Liver (tissue), 9 donors: ENCODE data around the gene LIMD2. TPM values are rescaled to one million over a fixed set of nuclear protein-coding genes. Genes with fewer than 3 reads are reported as not detected.

Source experiments
- DNase-seq: peaks from one replicate; pipeline ENCODE4 v3.0.0-alpha.2; 2017; ENCODE audit warnings: low spot score
- H3K27ac ChIP-seq, 2 donors: one replicate each; pipeline ENCODE4 v1.7.0; 2013; ENCODE audit warnings: inconsistent platforms in 2 of 2, low read length in 2 of 2, control low read depth in 1 of 2, low read depth in 1 of 2, mild to moderate bottlenecking in 1 of 2
- H3K27me3 ChIP-seq, 4 donors: one replicate each; pipeline versions ENCODE4 v1.6.1 to v1.7.0; 2013; ENCODE audit warnings: low read length in 3 of 4, inconsistent platforms in 1 of 4, mild to moderate bottlenecking in 1 of 4, moderate library complexity in 1 of 4; ENCODE audit not compliant: control insufficient read depth in 4 of 4, insufficient read depth in 4 of 4
- H3K36me3 ChIP-seq, 4 donors: one replicate each; pipeline versions ENCODE4 v1.6.1 to v1.7.0; 2013; ENCODE audit warnings: low read length in 3 of 4, mild to moderate bottlenecking in 3 of 4, low read depth in 1 of 4, moderate library complexity in 1 of 4; ENCODE audit not compliant: control insufficient read depth in 4 of 4, insufficient read depth in 3 of 4
- H3K4me1 ChIP-seq, 4 donors: one replicate each; pipeline versions ENCODE4 v1.6.1 to v1.7.0; 2013; ENCODE audit warnings: low read length in 3 of 4, mild to moderate bottlenecking in 3 of 4, moderate library complexity in 1 of 4; ENCODE audit not compliant: control insufficient read depth in 4 of 4, insufficient read depth in 4 of 4
- H3K4me3 ChIP-seq, 3 donors: one replicate each; pipeline versions ENCODE4 v1.6.1 to v1.7.0; 2013; ENCODE audit warnings: low read length in 3 of 3, control low read depth in 1 of 3, low read depth in 1 of 3, mild to moderate bottlenecking in 1 of 3
- H3K9ac ChIP-seq, 2 donors: one replicate each; pipeline ENCODE4 v1.7.0; 2013; ENCODE audit warnings: low read length in 2 of 2, mild to moderate bottlenecking in 2 of 2, moderate library complexity in 2 of 2, control low read depth in 1 of 2, low read depth in 1 of 2
- H3K9me3 ChIP-seq, 4 donors: one replicate each; pipeline versions ENCODE4 v1.6.1 to v1.7.0; 2013; ENCODE audit warnings: low read length in 3 of 4; ENCODE audit not compliant: control insufficient read depth in 4 of 4
- CTCF ChIP-seq: fragments of 150-350 bp; IDR thresholded peaks from 2 replicates; pipeline ENCODE4 v1.5.1; 2017; ENCODE audit warnings: improper control_type of control experiment, low read depth, low read length; ENCODE audit not compliant: missing input control
- EGR1 ChIP-seq, 2 donors: IDR thresholded peaks; 2 replicates each; pipeline ENCODE4 v1.6.1; 2016 to 2018; ENCODE audit warnings: antibody characterized with exemption in 2 of 2, low read depth in 2 of 2
- FOXA2 ChIP-seq: IDR thresholded peaks from 2 replicates; pipeline ENCODE4 v1.6.1; 2016; ENCODE audit warnings: antibody characterized with exemption
- HNF4A ChIP-seq, 2 donors: conservative IDR thresholded peaks; 2 replicates each; pipeline ENCODE4 v1.6.1; 2016; ENCODE audit warnings: antibody characterized with exemption in 2 of 2, mild to moderate bottlenecking in 2 of 2
- HNF4G ChIP-seq: IDR thresholded peaks from 2 replicates; pipeline ENCODE4 v1.6.1; 2016; ENCODE audit warnings: antibody characterized with exemption
- JUND ChIP-seq, 2 donors: IDR thresholded peaks; 2 replicates each; pipeline ENCODE4 v1.6.1; 2016; ENCODE audit warnings: antibody characterized with exemption in 2 of 2
- MAX ChIP-seq: IDR thresholded peaks from 2 replicates; pipeline ENCODE4 v1.6.1; 2016; ENCODE audit warnings: antibody characterized with exemption
- NR2F2 ChIP-seq: IDR thresholded peaks from 2 replicates; pipeline ENCODE4 v1.6.1; 2016; ENCODE audit warnings: antibody characterized with exemption
- RAD21 ChIP-seq, 2 donors: IDR thresholded peaks; 2 replicates each; pipeline ENCODE4 v1.6.1; 2016; ENCODE audit warnings: antibody characterized with exemption in 2 of 2, mild to moderate bottlenecking in 2 of 2
- REST ChIP-seq: IDR thresholded peaks from 2 replicates; pipeline ENCODE4 v1.6.1; 2016; ENCODE audit warnings: antibody characterized with exemption, mild to moderate bottlenecking
- RXRA ChIP-seq, 2 donors: IDR thresholded peaks; 2 replicates each; pipeline ENCODE4 v1.6.1; 2017 to 2018; ENCODE audit warnings: antibody characterized with exemption in 2 of 2, mild to moderate bottlenecking in 1 of 2
- SP1 ChIP-seq: IDR thresholded peaks from 2 replicates; pipeline ENCODE4 v1.6.1; 2018; ENCODE audit warnings: antibody characterized with exemption, mild to moderate bottlenecking
- TAF1 ChIP-seq: conservative IDR thresholded peaks from 2 replicates; pipeline ENCODE4 v1.6.1; 2016; ENCODE audit warnings: antibody characterized with exemption, mild to moderate bottlenecking
- YY1 ChIP-seq: IDR thresholded peaks from 2 replicates; pipeline ENCODE4 v1.6.1; 2016; ENCODE audit warnings: antibody characterized with exemption, mild to moderate bottlenecking
- ZBTB33 ChIP-seq: IDR thresholded peaks from 2 replicates; pipeline ENCODE4 v1.6.1; 2016; ENCODE audit warnings: antibody characterized with exemption
- WGBS: extraction: QIAGEN DNeasy Blood & Tissue Kit; methylation state at CpG from one replicate; pipeline ENCODE4 v1.1.7; 2013; 5-methylcytosine and 5-hydroxymethylcytosine counted together
- polyA plus RNA-seq, 2 donors: library from polyadenylated mRNA; stranded (reverse) in 1 of 2; unstranded in 1 of 2; fragments of 200-250 nt in 1 of 2; fragments of >200 nt in 1 of 2; fragmentation: Nextera tagmentation in 1 of 2; extraction: Ambion mirVana in 1 of 2; gene quantifications; one replicate each; pipeline versions ENCODE4 v1.2.1 to v1.2.3, GENCODE V29; 2013 to 2015
- total RNA-seq, 2 donors: library from RNA; depleted of rRNA; stranded (reverse); fragments of >200 nt; gene quantifications; one replicate each; pipeline ENCODE4 v1.2.3, GENCODE V29; 2014
- donor health status: healthy.
- donor health status: healthy.
- donor health status: healthy.
- donor health status: healthy.
- donor health status: healthy.

LIMD2 gene
- total and polyA plus RNA-seq, 4 donors: 5.9 to 24.2 (median 7.9) TPM

GRCh38 chr17:63694229-63694949 lies 5.5 kb downstream of the LIMD2 start:
- H3K27me3 ChIP-seq: no peaks in the 10 kb centered on the region
- no peak overlapping the region for H3K9ac ChIP-seq
- H3K27ac ChIP-seq: no peak overlapping the region
- H3K36me3 ChIP-seq: peaks cover 22 to 48% (median 38%) of the 10 kb centered on the region in 4 donors
- TF ChIP-seq FOXA2 (no peak), TAF1 (no peak), JUND (IDR thresholded peaks at IDR 0.05) (no peak), SP1 (no peak), MAX (no peak), RXRA (IDR thresholded peaks at IDR 0.05) (no peak), HNF4G (no peak), RAD21 (IDR thresholded peaks at IDR 0.05) (no peak), REST (no peak), HNF4A (conservative IDR thresholded peaks at IDR 0.05) (no peak), CTCF (no peak), NR2F2 (no peak), YY1 (no peak), ZBTB33 (no peak), EGR1 (IDR thresholded peaks at IDR 0.05; ENCODE audit: low read depth in 2 of 2) (no peak)
- H3K4me3 ChIP-seq: no peak overlapping the region
- peaks cover 12 to 30% (median 19%) of the 10 kb centered on the region in 4 donors for H3K4me1 ChIP-seq
- no peak for DNase-seq
- 95% methylated on average over 12 of the region's 12 CpGs for WGBS
- H3K9me3 ChIP-seq: no peaks in the 10 kb centered on the region
